DMS 273 treated with DMSO at 0.1 percent for 48 hours (cell line): ENCODE results near the gene JPH3.
A peak's percentile ranks its signal among the peaks of the same experiment; 100 is the strongest.
"Not testable (repeated sequence)": the region's sequence is repeated elsewhere in the genome, so short reads cannot be mapped to it uniquely, and the experiment has no call there.

Experiments used
- DNase-seq: peaks from one replicate; lab custom pipeline; 2025; lab: John Stamatoyannopoulos, UW

JPH3 gene

DNA sequence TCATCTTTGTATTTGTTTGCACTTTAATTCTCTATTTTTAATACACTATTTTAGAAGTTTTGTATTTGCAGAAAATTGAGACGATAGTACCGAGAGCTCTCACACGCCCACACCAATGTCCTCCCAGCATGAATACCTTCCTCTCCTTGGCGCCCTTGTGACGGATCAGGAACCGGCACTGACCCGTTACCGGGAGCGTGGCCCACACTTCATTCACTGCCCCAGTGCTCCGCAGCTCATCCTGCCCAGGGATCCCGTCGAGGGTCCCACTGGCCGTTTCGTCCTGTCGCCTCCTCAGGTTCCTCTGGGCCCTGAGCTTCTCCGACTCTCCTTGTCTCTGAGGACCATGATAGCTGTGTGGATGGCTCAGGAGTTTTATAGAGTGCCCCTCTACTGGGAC, 112.9 kb downstream of the JPH3 start:
- DNase-seq, result no peak

DNA sequence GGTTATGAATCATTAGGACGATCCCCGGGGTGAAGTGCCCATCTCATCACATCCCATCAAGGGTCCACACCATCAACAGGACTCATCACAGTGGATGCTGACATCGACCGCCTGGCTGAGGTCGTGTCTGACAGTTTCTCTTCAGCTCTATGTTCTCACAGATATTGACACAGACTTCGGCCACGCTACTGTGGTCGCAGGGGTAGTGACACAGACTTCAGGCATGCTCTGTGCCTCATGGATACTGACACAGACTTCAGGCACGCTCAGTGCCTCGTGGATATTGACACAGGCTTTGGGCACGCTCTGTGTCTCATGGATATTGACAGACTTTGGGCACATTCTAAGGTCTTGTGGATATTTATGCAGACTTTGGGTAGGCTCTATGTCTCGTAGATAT, 113.3 kb downstream of the JPH3 start:
- no peak for DNase-seq

- not testable (repeated sequence) for DNase-seq
These were observed 116.5 kb downstream of the JPH3 start for GRCh38 chr16:87718831-87719230.

DNA sequence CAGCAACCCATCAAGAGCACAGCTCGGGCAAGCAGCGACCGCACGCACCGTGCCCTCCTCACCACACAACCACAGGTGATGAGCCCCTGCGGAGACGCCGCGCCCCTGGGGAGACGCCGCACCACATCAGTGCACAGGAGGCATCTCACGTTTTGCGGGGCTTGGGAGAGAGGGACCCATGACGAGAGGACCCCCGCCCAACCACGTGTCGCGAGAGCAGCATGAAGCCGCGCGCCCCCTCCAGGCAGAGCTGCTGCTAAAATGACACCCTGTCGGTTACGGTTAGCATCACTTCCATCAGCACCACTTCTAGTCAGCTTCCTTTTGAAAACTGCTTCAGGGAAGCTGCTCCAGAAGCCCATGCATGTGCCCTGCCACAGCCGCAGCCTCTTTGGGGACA, 118.1 kb downstream of the JPH3 start:
- no peak for DNase-seq

GRCh38 chr16:87721622-87722585, 119.6 kb downstream of the JPH3 start:
- DNase-seq, result no peak

- no peak for DNase-seq
These were observed 120.4 kb downstream of the JPH3 start for GRCh38 chr16:87722590-87723225.

DNA sequence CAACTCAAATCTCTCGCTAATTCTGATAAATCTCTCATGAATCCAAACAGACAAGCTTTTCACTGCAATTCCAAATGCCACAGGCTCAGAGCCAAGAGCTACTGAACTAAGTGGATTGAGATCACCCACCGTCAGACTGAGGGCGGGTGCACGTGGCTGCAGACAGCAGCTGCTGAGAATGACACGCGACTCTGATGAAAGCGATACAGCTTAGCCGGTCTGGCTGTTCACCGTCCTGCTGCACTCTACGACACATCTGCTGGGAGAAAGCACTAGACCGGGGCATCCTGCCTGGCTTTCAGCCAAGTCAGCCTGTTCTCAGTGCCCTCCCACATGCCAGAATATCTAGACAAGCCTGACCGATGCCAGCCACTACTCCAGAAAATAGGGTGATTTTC, 120.9 kb downstream of the JPH3 start:
- DNase-seq, result peak; percentile 97

- DNase-seq, result no peak
These were observed 122.4 kb downstream of the JPH3 start for GRCh38 chr16:87724490-87725291.

DNA sequence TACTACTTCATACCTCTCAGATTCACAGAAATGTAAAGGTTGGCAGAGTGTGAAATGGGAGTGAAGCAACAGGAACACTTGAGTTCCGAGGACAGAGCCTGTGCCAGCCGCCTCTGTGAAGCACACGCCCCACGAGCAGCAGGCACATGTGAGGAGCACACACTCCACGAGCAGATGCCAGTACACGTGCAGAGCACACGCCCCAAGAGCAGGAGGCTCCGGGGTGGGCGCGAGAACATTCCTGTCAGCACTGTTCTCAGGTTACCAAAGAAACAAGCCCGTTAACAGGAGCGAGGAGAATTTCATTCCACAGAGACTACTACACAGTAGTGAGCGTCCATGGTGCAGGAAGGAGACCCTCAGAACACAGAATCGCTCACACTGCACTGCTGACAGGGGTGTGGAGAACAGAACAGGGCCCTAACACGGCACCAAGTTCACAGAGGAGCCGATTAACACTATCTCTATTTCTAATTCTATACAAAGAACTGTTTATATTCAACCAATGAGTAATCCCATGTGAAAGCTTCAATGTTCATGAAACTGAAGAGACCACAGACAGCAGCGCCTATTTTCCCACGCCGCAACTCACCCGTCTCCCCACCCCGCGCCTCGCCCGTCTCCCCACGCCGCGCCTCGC, 123.4 kb downstream of the JPH3 start:
- peak; percentile 13 for DNase-seq

DNA sequence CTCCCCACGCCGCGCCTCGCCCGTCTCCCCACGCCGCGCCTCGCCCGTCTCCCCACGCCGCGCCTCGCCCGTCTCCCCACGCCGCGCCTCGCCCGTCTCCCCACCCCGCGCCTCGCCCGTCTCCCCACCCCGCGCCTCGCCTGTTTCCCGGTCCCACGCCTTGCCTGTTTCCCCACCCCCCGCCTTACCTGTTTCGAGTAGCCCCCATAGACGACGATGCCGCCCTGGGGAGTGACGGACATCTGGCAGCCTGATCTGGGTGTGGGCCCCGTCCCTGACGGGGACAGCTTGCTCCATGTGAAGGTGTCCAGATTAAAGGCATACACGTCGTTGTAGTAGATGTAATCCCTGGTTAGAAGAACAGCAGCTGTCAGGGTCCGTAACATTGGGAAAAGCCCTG, 124.3 kb downstream of the JPH3 start:
- not testable (repeated sequence) for DNase-seq

DNA sequence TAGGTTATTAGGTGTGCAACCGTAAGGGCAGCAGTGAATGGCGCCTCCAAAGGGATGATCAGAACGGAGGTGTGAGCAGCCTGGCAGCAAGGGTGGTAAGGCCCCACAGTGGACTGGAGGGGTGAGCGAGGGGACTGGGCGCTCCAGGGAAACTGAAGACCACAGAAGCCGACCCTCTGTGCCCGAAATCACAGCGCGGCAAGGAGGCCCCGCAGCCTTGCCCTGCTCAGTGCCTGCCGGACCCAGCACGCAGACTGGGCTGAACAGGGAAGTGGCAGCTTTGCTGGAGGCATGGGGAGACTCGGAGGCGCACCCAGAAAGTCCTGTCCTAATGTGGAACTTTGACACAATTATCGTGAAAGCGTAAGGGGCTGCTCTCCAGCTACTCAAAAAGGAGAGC, 125.0 kb downstream of the JPH3 start:
- DNase-seq, result no peak

DNA sequence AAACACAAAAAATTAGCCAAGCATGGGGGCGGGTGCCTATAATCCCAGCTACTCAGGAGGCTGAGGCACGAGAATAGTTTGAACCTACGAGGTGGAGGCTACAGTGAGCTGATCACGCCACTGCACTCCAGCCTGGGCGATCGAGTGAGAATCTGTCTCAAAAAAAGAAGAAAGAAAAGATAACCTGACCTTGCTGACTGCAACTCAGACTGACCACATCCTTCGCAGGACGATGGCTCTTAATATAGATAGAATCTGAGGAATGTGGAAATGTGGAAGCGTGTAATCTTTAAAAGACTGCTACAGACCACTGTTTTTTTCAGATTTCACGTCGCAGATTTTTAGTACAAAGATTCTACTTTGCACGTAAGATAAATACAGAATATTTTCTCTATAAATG, 125.7 kb downstream of the JPH3 start:
- no peak for DNase-seq

DNA sequence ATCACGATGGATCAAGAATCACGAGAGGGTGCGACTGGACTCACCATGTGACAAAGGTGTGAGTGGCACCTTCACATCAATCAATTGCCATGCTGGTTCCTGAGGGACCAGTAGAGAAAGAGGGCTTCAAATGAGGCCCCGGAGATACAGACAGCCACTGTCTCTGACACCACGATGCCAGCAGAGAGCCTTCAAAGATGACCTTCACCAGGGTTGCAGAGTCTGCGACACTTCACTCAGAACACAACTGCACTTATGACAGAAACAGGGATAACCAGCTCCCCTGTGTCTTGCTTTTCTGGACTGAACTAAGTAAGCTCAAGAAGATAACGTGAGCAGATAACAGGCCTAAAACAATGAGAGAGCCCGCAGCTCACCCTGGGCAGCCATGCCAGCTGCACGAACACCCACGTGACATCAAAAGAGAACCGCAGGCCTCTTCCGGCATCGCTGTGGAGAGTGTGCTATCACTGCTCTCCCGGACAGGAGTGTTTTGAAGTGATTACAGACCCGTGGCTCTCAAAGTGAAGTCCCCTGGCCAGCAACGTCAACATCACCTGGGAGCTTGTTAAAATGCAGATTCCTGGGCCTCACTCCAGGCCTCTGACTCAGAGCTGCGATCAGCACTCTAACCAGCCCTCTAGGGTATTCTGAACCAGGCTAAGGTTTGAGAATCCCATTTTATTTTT, 127.1 kb downstream of the JPH3 start:
- DNase-seq, result no peak

GRCh38 chr16:87731607-87732006, 129.3 kb downstream of the JPH3 start:
- DNase-seq, result no peak

- no peak for DNase-seq
These were observed 130.9 kb downstream of the JPH3 start for GRCh38 chr16:87733190-87733589.

GRCh38 chr16:87734644-87735043, 132.3 kb downstream of the JPH3 start:
- no peak for DNase-seq

- no peak for DNase-seq
These were observed 133.1 kb downstream of the JPH3 start for GRCh38 chr16:87735270-87736007.

- no peak for DNase-seq
These were observed 133.7 kb downstream of the JPH3 start for GRCh38 chr16:87736008-87736382.

- DNase-seq, result no peak
These were observed 137.5 kb downstream of the JPH3 start for GRCh38 chr16:87739801-87740200.

GRCh38 chr16:87740441-87740840, 138.1 kb downstream of the JPH3 start:
- DNase-seq, result peak; percentile 95

DNA sequence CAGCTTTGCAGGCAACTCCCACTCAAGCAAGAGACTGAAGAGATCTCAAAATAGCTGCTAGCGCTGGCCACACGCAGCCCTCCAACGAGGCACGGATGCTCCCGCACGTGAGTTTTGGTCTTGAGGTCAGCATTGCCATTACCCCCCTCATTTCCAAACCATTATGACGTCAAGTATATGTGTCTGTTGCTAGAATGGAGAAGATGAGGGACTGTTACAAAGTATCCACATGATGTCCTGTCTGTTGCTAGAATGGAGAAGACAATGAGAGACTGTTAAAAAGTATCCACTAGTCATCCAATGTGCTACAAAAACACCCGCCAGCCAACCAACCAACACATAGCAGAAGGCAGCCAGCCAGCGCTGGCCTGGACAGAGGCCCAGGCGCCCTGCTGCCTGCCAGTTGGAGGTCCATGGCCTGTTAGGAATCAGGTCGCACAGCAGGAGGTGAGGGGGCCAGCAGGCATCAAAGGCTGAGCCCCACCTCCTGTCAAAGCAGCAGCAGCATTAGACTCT, 138.7 kb downstream of the JPH3 start:
- peak; percentile 93 for DNase-seq
